Esophagus squamous epithelium (tissue), 4 donors: Measurements from ENCODE around the gene CSNK1E.

Experiments
- POLR2A ChIP-seq, 4 donors: fragments of 450-650 bp; IDR thresholded peaks; one replicate each; pipeline ENCODE4 v1.6.1; 2017; ENCODE audit warnings: antibody characterized with exemption in 4 of 4, mild to moderate bottlenecking in 4 of 4, moderate library complexity in 3 of 4
- TF ChIP-seq, protein P1 (sequence below), 6 experiments: fragments of 450-650 bp in 4 of 6; fragments of 200-600 bp in 2 of 6; sonication (generic) in 2 of 6; IDR thresholded peaks; one replicate each; pipeline ENCODE4 v1.5.1; 2016 to 2019; ENCODE audit warnings: antibody characterized with exemption in 6 of 6, mild to moderate bottlenecking in 4 of 6, moderate library complexity in 4 of 6

GRCh38 chr22:38284042-38284402 is 33.2 kb downstream of the CSNK1E start:
- TF ChIP-seq, protein P1, sequence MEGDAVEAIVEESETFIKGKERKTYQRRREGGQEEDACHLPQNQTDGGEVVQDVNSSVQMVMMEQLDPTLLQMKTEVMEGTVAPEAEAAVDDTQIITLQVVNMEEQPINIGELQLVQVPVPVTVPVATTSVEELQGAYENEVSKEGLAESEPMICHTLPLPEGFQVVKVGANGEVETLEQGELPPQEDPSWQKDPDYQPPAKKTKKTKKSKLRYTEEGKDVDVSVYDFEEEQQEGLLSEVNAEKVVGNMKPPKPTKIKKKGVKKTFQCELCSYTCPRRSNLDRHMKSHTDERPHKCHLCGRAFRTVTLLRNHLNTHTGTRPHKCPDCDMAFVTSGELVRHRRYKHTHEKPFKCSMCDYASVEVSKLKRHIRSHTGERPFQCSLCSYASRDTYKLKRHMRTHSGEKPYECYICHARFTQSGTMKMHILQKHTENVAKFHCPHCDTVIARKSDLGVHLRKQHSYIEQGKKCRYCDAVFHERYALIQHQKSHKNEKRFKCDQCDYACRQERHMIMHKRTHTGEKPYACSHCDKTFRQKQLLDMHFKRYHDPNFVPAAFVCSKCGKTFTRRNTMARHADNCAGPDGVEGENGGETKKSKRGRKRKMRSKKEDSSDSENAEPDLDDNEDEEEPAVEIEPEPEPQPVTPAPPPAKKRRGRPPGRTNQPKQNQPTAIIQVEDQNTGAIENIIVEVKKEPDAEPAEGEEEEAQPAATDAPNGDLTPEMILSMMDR (IDR thresholded peaks at IDR 0.05) = no peak
- no peak for TF ChIP-seq POLR2A (IDR thresholded peaks at IDR 0.05)
